ENCODE data around the gene DHTKD1.
A peak's percentile ranks its signal among the peaks of the same experiment; 100 is the strongest.

Gene DHTKD1

DNA sequence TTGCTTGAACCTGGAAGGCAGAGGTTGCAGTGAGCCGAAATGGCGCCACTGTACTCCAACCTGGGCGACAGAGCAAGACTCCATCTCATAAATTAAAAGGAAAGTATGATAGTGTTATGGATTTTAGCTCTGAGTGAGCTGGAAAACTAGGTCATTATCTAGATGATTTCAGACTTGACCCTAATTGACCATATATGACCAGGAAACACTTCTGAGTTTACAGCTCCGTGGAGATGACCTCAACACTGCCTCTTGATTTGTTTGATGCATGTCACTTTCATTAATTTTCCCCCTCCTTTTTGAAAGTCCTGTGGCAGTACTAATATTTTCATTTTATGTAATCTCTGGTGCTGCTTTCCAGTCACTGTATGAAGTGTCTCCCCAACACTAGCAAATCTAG lies 52.9 kb downstream of the DHTKD1 start:
- no peaks in the 10 kb centered on the region for H3K9me3 ChIP-seq (ENCODE audit: control insufficient read depth, low read length)
- H3K4me1 ChIP-seq (ENCODE audit: control insufficient read depth, insufficient read depth, low read length): no peaks in the 10 kb centered on the region
- no peak overlapping the region for H3K9ac ChIP-seq (ENCODE audit: low read length)
- H3K4me3 ChIP-seq (ENCODE audit: low read length): no peak overlapping the region
- H3K27me3 ChIP-seq (ENCODE audit: control insufficient read depth, insufficient read depth, low read length): no peaks in the 10 kb centered on the region
- H3K36me3 ChIP-seq (ENCODE audit: control insufficient read depth, insufficient read depth, low read length): no peaks in the 10 kb centered on the region

DNA sequence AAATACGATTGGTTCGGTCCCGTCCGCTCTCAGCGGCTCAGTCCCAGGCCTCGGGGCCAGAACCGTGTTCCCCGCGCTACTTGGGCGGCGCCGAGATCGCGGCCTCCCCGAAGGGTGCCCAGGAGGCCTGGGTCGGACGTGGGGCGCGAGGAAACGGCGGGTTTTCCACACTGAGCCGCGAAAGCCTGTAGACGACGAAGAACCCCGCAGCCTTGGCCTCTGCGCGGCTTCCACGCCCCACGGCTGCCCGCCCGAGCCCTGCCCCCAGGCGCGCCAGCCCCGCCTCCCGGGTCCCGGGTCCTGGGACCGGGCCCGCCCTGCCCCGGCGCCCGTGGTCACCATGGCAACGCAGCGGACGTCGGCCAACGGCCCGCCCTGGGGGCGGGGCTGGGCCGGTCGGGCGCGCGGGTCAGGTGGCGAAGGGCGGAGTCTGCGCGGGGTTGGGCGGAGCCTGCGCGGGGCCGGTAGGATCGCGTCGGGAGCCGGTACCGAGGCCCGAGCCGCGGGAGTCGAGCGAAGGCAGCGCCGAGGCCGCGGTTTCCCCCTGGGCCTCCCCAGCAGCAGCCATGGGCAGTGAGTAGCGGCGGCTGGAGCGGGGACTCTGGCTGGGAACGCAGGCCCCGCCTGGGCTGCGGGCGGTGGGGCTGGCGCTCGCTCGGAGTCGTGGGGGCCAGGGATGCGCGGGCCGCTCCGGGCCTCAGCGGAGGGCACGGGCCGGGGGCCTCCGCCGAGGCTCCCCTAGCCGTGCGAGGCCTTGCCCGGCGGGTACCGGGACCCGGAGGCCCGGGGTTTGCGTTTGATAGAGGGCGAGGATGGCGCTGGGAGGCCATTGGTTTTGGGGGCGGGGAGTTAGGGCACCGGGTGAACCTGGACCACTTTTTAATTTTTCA lies 60.7 kb downstream of the DHTKD1 start, which contains the start of gene SEC61A2:
TSS of gene SEC61A2 (plus strand) at position 456 of the 890 bp plus-strand sequence. CDS start at position 567, 111 bp downstream.
- H3K36me3 ChIP-seq (ENCODE audit: control insufficient read depth, insufficient read depth, low read length): no peaks in the 10 kb centered on the region
- H3K27me3 ChIP-seq (ENCODE audit: control insufficient read depth, insufficient read depth, low read length): no peaks in the 10 kb centered on the region
- no peaks in the 10 kb centered on the region for H3K4me1 ChIP-seq (ENCODE audit: control insufficient read depth, insufficient read depth, low read length)
- peak within 1 kb of the TSS; percentile 80 for H3K9ac ChIP-seq (ENCODE audit: low read length)
- peak within 1 kb of the TSS; percentile 90 for H3K4me3 ChIP-seq (ENCODE audit: low read length)
- H3K9me3 ChIP-seq (ENCODE audit: control insufficient read depth, low read length): no peaks in the 10 kb centered on the region

DNA sequence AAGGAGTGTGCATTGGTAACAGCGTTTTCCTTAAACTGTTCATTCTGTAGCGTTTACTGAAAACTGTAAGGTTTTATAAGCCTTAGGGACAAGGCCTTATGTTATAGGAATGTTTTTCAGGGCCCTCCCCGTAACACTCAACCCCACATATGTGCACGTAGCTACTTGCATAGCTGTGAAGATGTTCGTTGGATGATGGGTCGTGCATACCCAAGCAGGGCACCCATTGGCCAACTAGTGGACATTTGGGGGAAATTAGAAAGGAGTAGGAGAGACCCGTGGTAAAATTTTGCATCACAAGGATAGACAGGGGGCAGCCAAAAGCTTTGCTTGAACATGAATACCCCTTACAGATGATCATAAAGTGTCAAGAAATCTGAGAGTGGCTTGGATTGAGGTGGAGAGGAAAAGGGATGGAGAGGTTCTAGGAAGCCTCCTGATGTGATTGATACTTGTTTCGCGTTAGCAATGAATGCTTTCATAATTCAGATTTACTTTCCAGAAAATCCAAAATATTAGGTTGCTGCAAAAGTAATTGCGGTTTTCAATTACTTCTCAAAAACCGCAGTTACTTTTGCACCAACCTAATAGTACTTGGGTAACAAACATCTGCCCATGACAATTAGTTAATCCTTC lies 61.6 kb downstream of the DHTKD1 start:
- Histone ChIP-seq H3K4me3 (ENCODE audit: low read length) (peak overlapping the region; percentile 90), H3K4me1 (ENCODE audit: control insufficient read depth, insufficient read depth, low read length) (no peaks in the 10 kb centered on the region), H3K36me3 (ENCODE audit: control insufficient read depth, insufficient read depth, low read length) (no peaks in the 10 kb centered on the region), H3K9me3 (ENCODE audit: control insufficient read depth, low read length) (no peaks in the 10 kb centered on the region), H3K27me3 (ENCODE audit: control insufficient read depth, insufficient read depth, low read length) (no peaks in the 10 kb centered on the region), H3K9ac (ENCODE audit: low read length) (peak overlapping the region; percentile 80)

DNA sequence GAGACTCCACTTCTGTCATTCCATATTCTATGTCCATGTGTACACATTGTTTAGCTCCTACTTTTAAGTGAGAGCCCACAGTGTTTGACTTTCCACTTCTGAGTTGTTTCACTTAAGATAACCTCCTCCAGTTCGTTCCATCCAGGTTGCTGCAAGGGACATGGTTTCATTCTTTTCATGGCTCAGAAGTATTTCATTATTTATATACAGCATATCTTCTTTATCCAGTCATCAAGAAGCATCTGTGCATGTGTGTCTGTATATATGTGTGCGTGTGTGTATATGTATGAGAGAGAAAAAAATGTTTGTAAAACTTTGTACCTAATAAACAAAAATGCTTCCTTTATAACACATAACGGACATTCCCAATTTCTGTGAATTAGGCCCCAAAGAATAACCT lies 66.9 kb downstream of the DHTKD1 start:
- Histone ChIP-seq H3K27me3 (ENCODE audit: control insufficient read depth, insufficient read depth, low read length) (no peaks in the 10 kb centered on the region), H3K9me3 (ENCODE audit: control insufficient read depth, low read length) (no peaks in the 10 kb centered on the region), H3K36me3 (ENCODE audit: control insufficient read depth, insufficient read depth, low read length) (no peaks in the 10 kb centered on the region), H3K4me1 (ENCODE audit: control insufficient read depth, insufficient read depth, low read length) (no peaks in the 10 kb centered on the region), H3K4me3 (ENCODE audit: low read length) (no peak overlapping the region), H3K9ac (ENCODE audit: low read length) (no peak overlapping the region)

DNA sequence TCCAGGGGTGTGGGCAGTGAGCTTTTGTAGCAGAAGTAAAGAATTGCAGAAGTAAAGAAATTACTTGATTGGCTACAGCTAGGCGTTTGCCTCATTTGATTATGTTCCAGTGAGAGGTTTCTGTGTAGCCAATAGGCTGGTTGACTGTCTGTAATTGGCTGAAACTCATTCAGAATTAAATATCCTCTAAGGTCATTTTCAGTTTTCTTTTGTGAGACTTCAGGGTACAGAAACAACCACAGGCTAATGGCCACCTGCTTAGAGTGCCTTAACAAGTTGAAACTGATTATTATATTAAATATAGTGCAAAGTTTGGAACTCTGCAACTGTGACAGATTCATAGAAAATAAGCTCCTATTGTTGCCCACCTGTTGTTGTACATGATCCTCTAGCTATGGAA lies 71.3 kb downstream of the DHTKD1 start:
- Histone ChIP-seq H3K27me3 (ENCODE audit: control insufficient read depth, insufficient read depth, low read length) (no peaks in the 10 kb centered on the region), H3K9ac (ENCODE audit: low read length) (no peak overlapping the region), H3K36me3 (ENCODE audit: control insufficient read depth, insufficient read depth, low read length) (peaks cover 5% of the 10 kb centered on the region), H3K9me3 (ENCODE audit: control insufficient read depth, low read length) (no peaks in the 10 kb centered on the region), H3K4me3 (ENCODE audit: low read length) (no peak overlapping the region), H3K4me1 (ENCODE audit: control insufficient read depth, insufficient read depth, low read length) (no peaks in the 10 kb centered on the region)

DNA sequence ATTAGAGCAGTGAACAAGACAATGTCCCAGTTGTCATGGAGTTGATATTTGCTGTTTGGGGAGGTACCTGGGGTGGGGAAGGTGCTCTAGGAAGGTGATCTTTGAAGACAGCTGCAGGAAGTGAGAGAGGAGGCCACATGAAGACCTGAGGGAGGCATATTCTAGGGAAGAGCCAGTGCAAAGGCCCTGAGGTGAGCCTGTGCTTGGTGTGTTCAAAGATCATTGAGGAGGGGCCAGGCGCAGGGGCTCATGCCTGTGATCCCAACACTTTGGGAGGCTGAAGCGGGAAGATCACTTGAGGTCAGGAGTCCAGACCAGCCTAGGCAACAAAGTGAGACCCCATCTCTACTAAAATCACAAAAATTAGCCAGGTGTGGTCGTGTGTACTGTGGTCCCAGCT lies 75.8 kb downstream of the DHTKD1 start:
- no peak overlapping the region for H3K4me3 ChIP-seq (ENCODE audit: low read length)
- no peaks in the 10 kb centered on the region for H3K27me3 ChIP-seq (ENCODE audit: control insufficient read depth, insufficient read depth, low read length)
- H3K36me3 ChIP-seq (ENCODE audit: control insufficient read depth, insufficient read depth, low read length): peaks cover 5% of the 10 kb centered on the region
- H3K9me3 ChIP-seq (ENCODE audit: control insufficient read depth, low read length): no peaks in the 10 kb centered on the region
- no peak overlapping the region for H3K9ac ChIP-seq (ENCODE audit: low read length)
- H3K4me1 ChIP-seq (ENCODE audit: control insufficient read depth, insufficient read depth, low read length): no peaks in the 10 kb centered on the region

DNA sequence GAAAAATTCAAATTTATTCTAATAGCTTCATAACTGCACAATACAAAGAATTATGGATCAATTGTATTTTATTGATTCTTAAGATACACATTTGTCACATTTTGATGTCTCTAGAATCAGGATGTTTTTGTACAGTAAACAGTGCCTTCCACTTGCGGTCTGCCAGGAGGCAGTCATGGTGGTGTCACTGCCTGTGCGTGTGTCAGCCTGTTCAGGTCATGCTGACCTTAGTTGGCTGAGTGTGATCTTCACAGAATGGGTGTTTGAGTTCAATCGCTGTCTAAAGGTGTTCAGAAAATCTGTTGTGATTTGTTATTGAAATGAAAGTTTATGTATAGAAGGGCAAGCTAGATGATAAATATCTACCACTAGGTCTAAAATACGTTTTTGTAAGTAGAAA lies 81.4 kb downstream of the DHTKD1 start:
- no peaks in the 10 kb centered on the region for H3K4me1 ChIP-seq (ENCODE audit: control insufficient read depth, insufficient read depth, low read length)
- no peak overlapping the region for H3K9ac ChIP-seq (ENCODE audit: low read length)
- no peaks in the 10 kb centered on the region for H3K27me3 ChIP-seq (ENCODE audit: control insufficient read depth, insufficient read depth, low read length)
- H3K9me3 ChIP-seq (ENCODE audit: control insufficient read depth, low read length): no peaks in the 10 kb centered on the region
- no peaks in the 10 kb centered on the region for H3K36me3 ChIP-seq (ENCODE audit: control insufficient read depth, insufficient read depth, low read length)
- H3K4me3 ChIP-seq (ENCODE audit: low read length): no peak overlapping the region

DNA sequence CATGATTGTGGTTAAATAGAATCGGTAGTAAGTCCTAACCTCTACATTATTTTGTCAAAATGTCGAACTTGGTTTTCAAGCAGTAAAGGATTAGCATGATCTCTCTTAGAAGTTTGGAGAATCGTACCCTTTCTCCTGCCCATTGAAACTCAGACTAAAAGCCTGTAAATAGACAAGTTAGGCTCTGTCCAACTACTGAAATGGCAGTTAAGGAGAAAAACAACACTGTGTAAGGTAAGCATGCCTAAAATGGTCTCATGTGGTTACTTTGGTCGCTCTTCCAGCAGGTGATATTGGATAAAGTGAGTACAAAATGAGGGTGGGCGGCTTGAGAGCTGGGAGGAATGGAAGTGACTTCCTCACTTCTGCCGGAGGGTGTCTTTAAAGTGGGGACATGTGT lies 85.8 kb downstream of the DHTKD1 start:
- Histone ChIP-seq H3K9me3 (ENCODE audit: control insufficient read depth, low read length) (no peaks in the 10 kb centered on the region), H3K36me3 (ENCODE audit: control insufficient read depth, insufficient read depth, low read length) (no peaks in the 10 kb centered on the region), H3K4me3 (ENCODE audit: low read length) (no peak overlapping the region), H3K4me1 (ENCODE audit: control insufficient read depth, insufficient read depth, low read length) (no peaks in the 10 kb centered on the region), H3K27me3 (ENCODE audit: control insufficient read depth, insufficient read depth, low read length) (no peaks in the 10 kb centered on the region), H3K9ac (ENCODE audit: low read length) (no peak overlapping the region)

DNA sequence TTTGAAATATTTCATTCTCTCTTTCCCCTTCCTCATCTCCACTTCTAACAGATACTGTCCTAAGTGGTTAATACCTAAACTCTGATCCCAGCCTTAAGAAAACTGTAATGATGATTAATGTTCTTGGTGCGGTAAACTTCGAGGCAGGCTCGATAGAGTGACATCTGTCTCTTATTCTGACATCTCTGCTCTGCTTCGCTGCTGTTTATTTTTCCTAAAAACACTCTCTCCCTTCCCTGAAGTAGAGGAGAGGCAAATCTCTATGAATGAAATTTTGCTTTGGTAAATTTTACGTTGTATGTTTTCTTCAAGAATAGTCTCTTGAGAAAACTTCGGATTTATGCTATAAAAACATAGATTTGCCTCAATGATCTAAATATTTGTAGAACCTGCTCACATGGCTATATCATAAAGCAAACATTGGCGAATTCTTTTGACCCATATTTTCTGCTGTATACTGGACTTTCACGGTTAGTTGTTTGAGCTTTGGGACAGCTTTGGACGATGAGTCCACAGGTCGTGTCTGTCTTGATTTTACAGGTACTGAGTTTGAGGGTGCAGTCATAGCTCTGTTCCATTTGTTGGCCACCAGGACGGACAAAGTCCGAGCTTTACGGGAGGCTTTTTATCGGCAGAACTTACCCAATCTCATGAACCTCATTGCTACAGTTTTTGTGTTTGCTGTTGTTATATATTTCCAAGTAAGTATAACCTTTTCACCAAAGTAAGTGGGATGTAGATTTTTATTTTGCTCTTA lies 87.8 kb downstream of the DHTKD1 start:
- Histone ChIP-seq H3K4me3 (ENCODE audit: low read length) (no peak overlapping the region), H3K9me3 (ENCODE audit: control insufficient read depth, low read length) (no peaks in the 10 kb centered on the region), H3K27me3 (ENCODE audit: control insufficient read depth, insufficient read depth, low read length) (no peaks in the 10 kb centered on the region), H3K36me3 (ENCODE audit: control insufficient read depth, insufficient read depth, low read length) (peaks cover 3% of the 10 kb centered on the region), H3K4me1 (ENCODE audit: control insufficient read depth, insufficient read depth, low read length) (no peaks in the 10 kb centered on the region), H3K9ac (ENCODE audit: low read length) (no peak overlapping the region)

DNA sequence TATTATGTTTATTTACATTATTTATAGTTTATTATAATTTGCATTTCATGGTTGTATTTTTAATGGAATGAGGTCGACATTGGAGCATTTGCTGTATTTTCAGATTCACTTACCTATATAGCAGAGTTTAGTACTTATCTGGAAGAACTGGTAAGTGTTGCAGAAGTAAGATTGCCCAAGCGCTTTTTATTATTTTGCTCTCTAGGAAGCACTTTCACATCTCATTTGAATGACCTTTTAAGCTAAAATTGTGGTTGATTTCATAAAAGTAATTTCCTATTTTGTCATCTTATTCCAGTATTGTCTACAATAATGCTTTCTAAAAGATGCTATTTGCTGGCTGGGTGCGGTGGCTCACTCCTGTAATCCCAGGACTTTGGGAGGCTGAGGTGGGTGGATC lies 89.4 kb downstream of the DHTKD1 start:
- H3K27me3 ChIP-seq (ENCODE audit: control insufficient read depth, insufficient read depth, low read length): no peaks in the 10 kb centered on the region
- H3K4me1 ChIP-seq (ENCODE audit: control insufficient read depth, insufficient read depth, low read length): no peaks in the 10 kb centered on the region
- H3K4me3 ChIP-seq (ENCODE audit: low read length): no peak overlapping the region
- H3K36me3 ChIP-seq (ENCODE audit: control insufficient read depth, insufficient read depth, low read length): peaks cover 3% of the 10 kb centered on the region
- H3K9ac ChIP-seq (ENCODE audit: low read length): no peak overlapping the region
- H3K9me3 ChIP-seq (ENCODE audit: control insufficient read depth, low read length): no peaks in the 10 kb centered on the region

DNA sequence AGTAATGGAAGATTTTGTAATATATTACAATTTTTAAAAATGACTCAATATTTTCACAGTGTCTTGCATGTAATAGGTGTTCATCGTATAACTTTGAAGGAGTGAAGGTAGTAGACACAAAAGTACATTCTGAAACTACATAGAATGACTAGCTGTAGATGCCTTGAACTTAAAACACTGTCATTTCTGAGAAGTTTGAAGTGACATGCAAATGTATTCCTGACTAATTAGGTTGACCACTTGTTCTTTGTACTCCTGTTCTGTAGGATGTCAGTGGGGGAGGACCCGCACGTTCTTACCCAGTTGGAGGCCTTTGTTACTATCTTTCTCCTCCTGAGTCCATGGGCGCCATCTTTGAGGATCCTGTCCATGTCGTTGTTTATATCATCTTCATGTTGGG lies 91.9 kb downstream of the DHTKD1 start:
- Histone ChIP-seq H3K4me3 (ENCODE audit: low read length) (no peak overlapping the region), H3K27me3 (ENCODE audit: control insufficient read depth, insufficient read depth, low read length) (no peaks in the 10 kb centered on the region), H3K9me3 (ENCODE audit: control insufficient read depth, low read length) (no peaks in the 10 kb centered on the region), H3K36me3 (ENCODE audit: control insufficient read depth, insufficient read depth, low read length) (peaks cover 3% of the 10 kb centered on the region), H3K9ac (ENCODE audit: low read length) (no peak overlapping the region), H3K4me1 (ENCODE audit: control insufficient read depth, insufficient read depth, low read length) (no peaks in the 10 kb centered on the region)

DNA sequence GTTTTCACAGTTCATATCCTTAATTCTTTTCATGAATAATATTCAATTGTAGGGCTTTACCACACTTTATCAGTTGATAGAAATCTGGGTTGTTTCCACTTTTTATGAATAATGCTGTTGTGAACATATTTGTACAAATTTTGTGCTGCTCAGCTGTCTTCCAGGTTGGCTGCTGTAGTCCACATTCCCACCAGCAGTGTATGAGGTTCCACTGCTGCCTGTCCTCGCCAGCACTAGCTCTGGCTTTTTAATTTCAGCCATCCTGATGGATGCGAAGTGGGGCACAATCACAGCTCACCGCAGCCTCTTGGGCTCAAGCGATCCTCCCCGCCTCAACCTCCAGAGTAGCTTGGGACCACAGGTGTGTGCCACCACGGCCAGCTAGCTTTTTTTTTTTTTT lies 94.2 kb downstream of the DHTKD1 start:
- no peaks in the 10 kb centered on the region for H3K9me3 ChIP-seq (ENCODE audit: control insufficient read depth, low read length)
- no peaks in the 10 kb centered on the region for H3K4me1 ChIP-seq (ENCODE audit: control insufficient read depth, insufficient read depth, low read length)
- no peak overlapping the region for H3K4me3 ChIP-seq (ENCODE audit: low read length)
- no peak overlapping the region for H3K9ac ChIP-seq (ENCODE audit: low read length)
- H3K27me3 ChIP-seq (ENCODE audit: control insufficient read depth, insufficient read depth, low read length): no peaks in the 10 kb centered on the region
- peaks cover 3% of the 10 kb centered on the region for H3K36me3 ChIP-seq (ENCODE audit: control insufficient read depth, insufficient read depth, low read length)

Measured in mucosa of stomach (tissue), 1 donor.